ENCODE results near the gene ITSN2.

GRCh38 chr2:24403168-24403831, 43.0 kb upstream of the ITSN2 start:
- TF ChIP-seq CTCF (IDR thresholded peaks at IDR 0.05): no peak
- no peak for TF ChIP-seq POLR2AphosphoS5 (IDR thresholded peaks at IDR 0.05; ENCODE audit: insufficient read depth in 1 of 2, low read depth in 1 of 2)
- TF ChIP-seq POLR2A (IDR thresholded peaks at IDR 0.05): no peak
